WTC11 (cell line): ENCODE measurements around the gene UPF2. TPM values are rescaled to one million over a fixed set of nuclear protein-coding genes. Genes with fewer than 3 reads are reported as not detected.

Experiments
- ATAC-seq: fragments of 200-7000 bp; cut with Tn5 transposase; 2 replicates; pipeline ENCODE4 v1.10.0; 2021; ENCODE audit warnings: mild to moderate bottlenecking, moderate library complexity
- CTCF ChIA-PET: fragments of 300-600 bp; sonication (Branson Sonifier 250); formaldehyde crosslinking; loops from one replicate; lab custom pipeline; 2021; ENCODE audit warnings: antibody characterized with exemption; lab: Charles Lee
- POLR2A ChIA-PET: fragments of 350-600 bp; sonication (Branson Sonifier 250); formaldehyde crosslinking; loops from one replicate; lab custom pipeline; 2021; ENCODE audit warnings: antibody characterized with exemption; lab: Charles Lee
- DNase-seq: peaks from one replicate; pipeline ENCODE4 v3.0.0; 2021; ENCODE audit warnings: low spot score
- H3K27ac Mint-ChIP-seq: 2 replicates; pipeline ENCODE4 v1.8.0; 2021; ENCODE audit warnings: mixed read lengths
- H3K27me3 Mint-ChIP-seq: 2 replicates; pipeline ENCODE4 v1.8.0; 2021; ENCODE audit warnings: low read depth, mild to moderate bottlenecking, moderate library complexity, mixed read lengths
- H3K36me3 Mint-ChIP-seq: 2 replicates; pipeline ENCODE4 v1.8.0; 2021; ENCODE audit warnings: mixed read lengths
- H3K4me1 Mint-ChIP-seq: 2 replicates; pipeline ENCODE4 v1.8.0; 2022; ENCODE audit warnings: mixed read lengths
- H3K4me3 Mint-ChIP-seq: 2 replicates; pipeline ENCODE4 v1.8.0; 2021; ENCODE audit warnings: mild to moderate bottlenecking, moderate library complexity, mixed read lengths
- H3K9me3 Mint-ChIP-seq: 2 replicates; pipeline ENCODE4 v1.8.0; 2021; ENCODE audit warnings: mixed read lengths
- ETV6 ChIP-seq: sonication (generic); formaldehyde crosslinking; IDR thresholded peaks from 2 replicates; pipeline ENCODE4 v1.8.1; 2022; ENCODE audit warnings: mild to moderate bottlenecking, missing genetic modification reagents
- GTF2I ChIP-seq: fragments of 250-450 bp; sonication (Bioruptor Pico); conservative IDR thresholded peaks from 2 replicates; pipeline ENCODE4 v1.4.0; 2021; ENCODE audit warnings: mild to moderate bottlenecking
- NR2C2 ChIP-seq: sonication (generic); formaldehyde crosslinking; IDR thresholded peaks from 2 replicates; pipeline ENCODE4 v1.8.0; 2022; ENCODE audit warnings: mild to moderate bottlenecking, missing genetic modification reagents
- RELA ChIP-seq: sonication (generic); formaldehyde crosslinking; IDR thresholded peaks from 2 replicates; pipeline ENCODE4 v1.8.1; 2022; ENCODE audit warnings: missing genetic modification reagents, mild to moderate bottlenecking, borderline replicate concordance
- RORB ChIP-seq: fragments of 250-450 bp; sonication (Bioruptor Pico); IDR thresholded peaks from 2 replicates; pipeline ENCODE4 v1.9.0; 2021; ENCODE audit warnings: mild to moderate bottlenecking
- SOX15 ChIP-seq: fragments of 250-450 bp; sonication (Bioruptor Pico); IDR thresholded peaks from 2 replicates; pipeline ENCODE4 v1.9.0; 2021; ENCODE audit warnings: mild to moderate bottlenecking
- SP1 ChIP-seq: sonication (generic); formaldehyde crosslinking; conservative IDR thresholded peaks from 2 replicates; pipeline ENCODE4 v1.8.1; 2022; ENCODE audit warnings: missing genetic modification reagents
- TEAD1 ChIP-seq: sonication (generic); formaldehyde crosslinking; IDR thresholded peaks from 2 replicates; pipeline ENCODE4 v1.8.0; 2022; ENCODE audit warnings: mild to moderate bottlenecking, missing genetic modification reagents
- ZNF138 ChIP-seq: sonication (generic); formaldehyde crosslinking; conservative IDR thresholded peaks from 2 replicates; pipeline ENCODE4 v1.8.1; 2022; ENCODE audit warnings: mild to moderate bottlenecking, moderate library complexity, missing genetic modification reagents
- ZNF219 ChIP-seq: sonication (generic); formaldehyde crosslinking; IDR thresholded peaks from 2 replicates; pipeline ENCODE4 v1.8.0; 2023; ENCODE audit warnings: missing genetic modification reagents, mild to moderate bottlenecking, borderline replicate concordance
- ZNF416 ChIP-seq: fragments of 250-450 bp; sonication (Bioruptor Pico); IDR thresholded peaks from 2 replicates; pipeline ENCODE4 v1.9.0; 2021; ENCODE audit warnings: mild to moderate bottlenecking, inconsistent platforms
- total RNA-seq: library from RNA; stranded (reverse); gene quantifications from 3 replicates; pipeline ENCODE4 v1.2.3, GENCODE V29; 2021
- TF ChIP-seq, protein P1 (sequence below): fragments of 200-600 bp; IDR thresholded peaks from 2 replicates; pipeline ENCODE4 v1.8.0; 2022; ENCODE audit warnings: antibody characterized with exemption
- TF ChIP-seq, protein P2 (sequence below): sonication (generic); formaldehyde crosslinking; IDR thresholded peaks from 2 replicates; pipeline ENCODE4 v1.8.0; 2022; ENCODE audit warnings: mild to moderate bottlenecking, missing genetic modification reagents
- TF ChIP-seq, protein P3 (sequence below): fragments of 250-450 bp; sonication (Bioruptor Pico); IDR thresholded peaks from 2 replicates; pipeline ENCODE4 v1.9.0; 2021; ENCODE audit warnings: mild to moderate bottlenecking
- TF ChIP-seq, protein P4 (sequence below): sonication (generic); formaldehyde crosslinking; IDR thresholded peaks from 2 replicates; pipeline ENCODE4 v1.8.1; 2022; ENCODE audit warnings: low read depth, mild to moderate bottlenecking, moderate library complexity, missing genetic modification reagents, borderline replicate concordance
- TF ChIP-seq, protein P5 (sequence below): sonication (generic); formaldehyde crosslinking; IDR thresholded peaks from 2 replicates; pipeline ENCODE4 v1.8.1; 2023; ENCODE audit warnings: mild to moderate bottlenecking, missing genetic modification reagents
- TF ChIP-seq, protein P6 (sequence below): sonication (generic); formaldehyde crosslinking; IDR thresholded peaks from 2 replicates; pipeline ENCODE4 v1.8.0; 2023; ENCODE audit warnings: missing genetic modification reagents
- TF ChIP-seq, protein P7 (sequence below): sonication (generic); formaldehyde crosslinking; IDR thresholded peaks from 2 replicates; pipeline ENCODE4 v1.8.1; 2023; ENCODE audit warnings: mild to moderate bottlenecking, moderate library complexity, missing genetic modification reagents
- TF ChIP-seq, protein P8 (sequence below): sonication (generic); formaldehyde crosslinking; IDR thresholded peaks from 2 replicates; pipeline ENCODE4 v1.8.0; 2022; ENCODE audit warnings: mild to moderate bottlenecking, missing genetic modification reagents

Gene UPF2
- total RNA-seq, 1 experiment from 2014 or later: 24.3 TPM

DNA sequence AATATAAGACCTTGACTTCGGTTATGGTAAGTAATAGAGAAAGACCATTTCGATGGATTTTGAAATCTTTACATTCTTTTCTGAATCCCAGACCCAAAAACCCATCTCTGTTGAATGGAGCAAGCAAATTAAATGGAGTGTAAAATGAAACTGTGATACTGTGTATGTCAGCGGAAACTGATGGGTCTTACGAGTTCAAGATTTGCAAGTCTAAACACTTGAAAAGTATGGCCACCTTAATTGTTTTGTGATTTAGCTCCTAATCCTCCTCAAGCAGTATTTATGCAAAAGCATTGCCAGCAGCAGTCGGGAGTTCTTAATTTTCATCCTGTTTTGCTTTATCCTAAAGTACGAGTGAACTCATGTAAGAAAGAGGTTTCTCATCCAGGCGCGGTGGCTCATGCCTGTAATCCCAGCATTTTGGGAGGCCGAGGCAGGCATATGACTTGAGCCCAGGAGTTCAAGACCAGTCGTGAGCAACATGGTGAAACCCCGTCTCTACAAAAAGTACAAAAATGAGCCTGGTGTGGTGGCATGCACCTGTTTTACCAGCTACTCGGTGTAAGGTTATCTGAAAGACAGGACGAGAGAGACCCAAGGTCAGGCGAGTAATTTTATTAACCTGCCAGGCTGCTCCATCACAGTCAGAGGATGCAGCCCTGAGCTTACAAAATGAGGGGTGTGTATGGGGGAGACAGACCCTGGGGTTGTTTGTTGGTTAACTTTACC, 20.3 kb upstream of the UPF2 start:
- H3K4me3 Mint-ChIP-seq: no peak overlapping the region
- ChIA-PET CTCF (no interaction called here), POLR2A (interaction anchor here (0.6 kb wide), 1 partner anchor 36 kb away, joined by 4 read pairs; no protein-coding TSS in a partner anchor)
- H3K27me3 Mint-ChIP-seq: no peaks in the 10 kb centered on the region; the same call in 1 of the 2 replicates
- peaks cover 12% of the 10 kb centered on the region for H3K4me1 Mint-ChIP-seq
- ATAC-seq (0 out of 2 replicates have a peak, but pooled peaks have one; percentile 16), DNase-seq (no peak)
- TF ChIP-seq, protein P1, sequence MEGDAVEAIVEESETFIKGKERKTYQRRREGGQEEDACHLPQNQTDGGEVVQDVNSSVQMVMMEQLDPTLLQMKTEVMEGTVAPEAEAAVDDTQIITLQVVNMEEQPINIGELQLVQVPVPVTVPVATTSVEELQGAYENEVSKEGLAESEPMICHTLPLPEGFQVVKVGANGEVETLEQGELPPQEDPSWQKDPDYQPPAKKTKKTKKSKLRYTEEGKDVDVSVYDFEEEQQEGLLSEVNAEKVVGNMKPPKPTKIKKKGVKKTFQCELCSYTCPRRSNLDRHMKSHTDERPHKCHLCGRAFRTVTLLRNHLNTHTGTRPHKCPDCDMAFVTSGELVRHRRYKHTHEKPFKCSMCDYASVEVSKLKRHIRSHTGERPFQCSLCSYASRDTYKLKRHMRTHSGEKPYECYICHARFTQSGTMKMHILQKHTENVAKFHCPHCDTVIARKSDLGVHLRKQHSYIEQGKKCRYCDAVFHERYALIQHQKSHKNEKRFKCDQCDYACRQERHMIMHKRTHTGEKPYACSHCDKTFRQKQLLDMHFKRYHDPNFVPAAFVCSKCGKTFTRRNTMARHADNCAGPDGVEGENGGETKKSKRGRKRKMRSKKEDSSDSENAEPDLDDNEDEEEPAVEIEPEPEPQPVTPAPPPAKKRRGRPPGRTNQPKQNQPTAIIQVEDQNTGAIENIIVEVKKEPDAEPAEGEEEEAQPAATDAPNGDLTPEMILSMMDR: no peak
- TF ChIP-seq, protein P2, sequence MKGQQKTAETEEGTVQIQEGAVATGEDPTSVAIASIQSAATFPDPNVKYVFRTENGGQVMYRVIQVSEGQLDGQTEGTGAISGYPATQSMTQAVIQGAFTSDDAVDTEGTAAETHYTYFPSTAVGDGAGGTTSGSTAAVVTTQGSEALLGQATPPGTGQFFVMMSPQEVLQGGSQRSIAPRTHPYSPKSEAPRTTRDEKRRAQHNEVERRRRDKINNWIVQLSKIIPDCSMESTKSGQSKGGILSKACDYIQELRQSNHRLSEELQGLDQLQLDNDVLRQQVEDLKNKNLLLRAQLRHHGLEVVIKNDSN (CRISPR knock-in tag): no peak
- TF ChIP-seq, protein P3, sequence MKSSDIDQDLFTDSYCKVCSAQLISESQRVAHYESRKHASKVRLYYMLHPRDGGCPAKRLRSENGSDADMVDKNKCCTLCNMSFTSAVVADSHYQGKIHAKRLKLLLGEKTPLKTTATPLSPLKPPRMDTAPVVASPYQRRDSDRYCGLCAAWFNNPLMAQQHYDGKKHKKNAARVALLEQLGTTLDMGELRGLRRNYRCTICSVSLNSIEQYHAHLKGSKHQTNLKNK (CRISPR knock-in tag): no peak
- TF ChIP-seq SP1 (no peak), GTF2I (CRISPR knock-in tag) (no peak), TEAD1 (CRISPR knock-in tag) (no peak), ZNF416 (no peak), ETV6 (CRISPR knock-in tag) (no peak), ZNF219 (CRISPR knock-in tag) (no peak), RORB (no peak), ZNF138 (no peak), SOX15 (CRISPR knock-in tag) (no peak), NR2C2 (CRISPR knock-in tag) (no peak), RELA (CRISPR knock-in tag) (no peak)
- TF ChIP-seq, protein P4, sequence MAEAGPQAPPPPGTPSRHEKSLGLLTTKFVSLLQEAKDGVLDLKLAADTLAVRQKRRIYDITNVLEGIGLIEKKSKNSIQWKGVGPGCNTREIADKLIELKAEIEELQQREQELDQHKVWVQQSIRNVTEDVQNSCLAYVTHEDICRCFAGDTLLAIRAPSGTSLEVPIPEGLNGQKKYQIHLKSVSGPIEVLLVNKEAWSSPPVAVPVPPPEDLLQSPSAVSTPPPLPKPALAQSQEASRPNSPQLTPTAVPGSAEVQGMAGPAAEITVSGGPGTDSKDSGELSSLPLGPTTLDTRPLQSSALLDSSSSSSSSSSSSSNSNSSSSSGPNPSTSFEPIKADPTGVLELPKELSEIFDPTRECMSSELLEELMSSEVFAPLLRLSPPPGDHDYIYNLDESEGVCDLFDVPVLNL: no peak
- TF ChIP-seq, protein P5, sequence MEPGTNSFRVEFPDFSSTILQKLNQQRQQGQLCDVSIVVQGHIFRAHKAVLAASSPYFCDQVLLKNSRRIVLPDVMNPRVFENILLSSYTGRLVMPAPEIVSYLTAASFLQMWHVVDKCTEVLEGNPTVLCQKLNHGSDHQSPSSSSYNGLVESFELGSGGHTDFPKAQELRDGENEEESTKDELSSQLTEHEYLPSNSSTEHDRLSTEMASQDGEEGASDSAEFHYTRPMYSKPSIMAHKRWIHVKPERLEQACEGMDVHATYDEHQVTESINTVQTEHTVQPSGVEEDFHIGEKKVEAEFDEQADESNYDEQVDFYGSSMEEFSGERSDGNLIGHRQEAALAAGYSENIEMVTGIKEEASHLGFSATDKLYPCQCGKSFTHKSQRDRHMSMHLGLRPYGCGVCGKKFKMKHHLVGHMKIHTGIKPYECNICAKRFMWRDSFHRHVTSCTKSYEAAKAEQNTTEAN: no peak
- TF ChIP-seq, protein P6, sequence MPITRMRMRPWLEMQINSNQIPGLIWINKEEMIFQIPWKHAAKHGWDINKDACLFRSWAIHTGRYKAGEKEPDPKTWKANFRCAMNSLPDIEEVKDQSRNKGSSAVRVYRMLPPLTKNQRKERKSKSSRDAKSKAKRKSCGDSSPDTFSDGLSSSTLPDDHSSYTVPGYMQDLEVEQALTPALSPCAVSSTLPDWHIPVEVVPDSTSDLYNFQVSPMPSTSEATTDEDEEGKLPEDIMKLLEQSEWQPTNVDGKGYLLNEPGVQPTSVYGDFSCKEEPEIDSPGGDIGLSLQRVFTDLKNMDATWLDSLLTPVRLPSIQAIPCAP: no peak
- TF ChIP-seq, protein P7, sequence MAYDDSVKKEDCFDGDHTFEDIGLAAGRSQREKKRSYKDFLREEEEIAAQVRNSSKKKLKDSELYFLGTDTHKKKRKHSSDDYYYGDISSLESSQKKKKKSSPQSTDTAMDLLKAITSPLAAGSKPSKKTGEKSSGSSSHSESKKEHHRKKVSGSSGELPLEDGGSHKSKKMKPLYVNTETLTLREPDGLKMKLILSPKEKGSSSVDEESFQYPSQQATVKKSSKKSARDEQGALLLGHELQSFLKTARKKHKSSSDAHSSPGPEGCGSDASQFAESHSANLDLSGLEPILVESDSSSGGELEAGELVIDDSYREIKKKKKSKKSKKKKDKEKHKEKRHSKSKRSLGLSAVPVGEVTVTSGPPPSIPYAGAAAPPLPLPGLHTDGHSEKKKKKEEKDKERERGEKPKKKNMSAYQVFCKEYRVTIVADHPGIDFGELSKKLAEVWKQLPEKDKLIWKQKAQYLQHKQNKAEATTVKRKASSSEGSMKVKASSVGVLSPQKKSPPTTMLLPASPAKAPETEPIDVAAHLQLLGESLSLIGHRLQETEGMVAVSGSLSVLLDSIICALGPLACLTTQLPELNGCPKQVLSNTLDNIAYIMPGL (CRISPR knock-in tag): no peak
- TF ChIP-seq, protein P8, sequence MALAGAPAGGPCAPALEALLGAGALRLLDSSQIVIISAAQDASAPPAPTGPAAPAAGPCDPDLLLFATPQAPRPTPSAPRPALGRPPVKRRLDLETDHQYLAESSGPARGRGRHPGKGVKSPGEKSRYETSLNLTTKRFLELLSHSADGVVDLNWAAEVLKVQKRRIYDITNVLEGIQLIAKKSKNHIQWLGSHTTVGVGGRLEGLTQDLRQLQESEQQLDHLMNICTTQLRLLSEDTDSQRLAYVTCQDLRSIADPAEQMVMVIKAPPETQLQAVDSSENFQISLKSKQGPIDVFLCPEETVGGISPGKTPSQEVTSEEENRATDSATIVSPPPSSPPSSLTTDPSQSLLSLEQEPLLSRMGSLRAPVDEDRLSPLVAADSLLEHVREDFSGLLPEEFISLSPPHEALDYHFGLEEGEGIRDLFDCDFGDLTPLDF (CRISPR knock-in tag): no peak
- peak overlapping the region; percentile 60; the same call in 1 of the 2 replicates for H3K27ac Mint-ChIP-seq
- H3K36me3 Mint-ChIP-seq: no peaks in the 10 kb centered on the region
- no peaks in the 10 kb centered on the region for H3K9me3 Mint-ChIP-seq
